GM12878 (cell line): ENCODE data around the gene PRSS36. TPM values are rescaled to one million over a fixed set of nuclear protein-coding genes. Genes with fewer than 3 reads are reported as not detected.

ENCODE experiments used
- ATAC-seq: fragments of 200-7000 bp; cut with Tn5 transposase; 3 replicates; pipeline ENCODE4 v1.9.1; 2020; ENCODE audit warnings: mild to moderate bottlenecking, moderate library complexity
- BruUV-seq: library from RNA; stranded (reverse); fragments of 400-500 nt; replicated peaks from 2 replicates; lab custom pipeline; 2021; lab: Mats Ljungman, UMichigan
- CTCF ChIA-PET: fragments of 300-600 bp; sonication (Branson Sonifier 250); formaldehyde crosslinking; extraction: SDS; loops from one replicate; lab custom pipeline; 2021; ENCODE audit warnings: inconsistent platforms; lab: Yijun Ruan, JAX
- POLR2A ChIA-PET: fragments of 350-600 bp; formaldehyde crosslinking; extraction: SDS; loops from one replicate; lab custom pipeline; 2021; ENCODE audit warnings: inconsistent platforms; lab: Charles Lee
- RAD21 ChIA-PET: fragments of 300-600 bp; sonication (Branson Sonifier 250); formaldehyde crosslinking; loops from one replicate; lab custom pipeline; 2023; ENCODE audit warnings: antibody characterized with exemption; ENCODE audit not compliant: unreplicated experiment; lab: Charles Lee
- SMC1A ChIA-PET: fragments of 300-600 bp; sonication (Branson Sonifier 250); formaldehyde crosslinking; loops from one replicate; lab custom pipeline; 2023; ENCODE audit not compliant: unreplicated experiment, uncharacterized antibody; lab: Charles Lee
- DNase-seq: peaks from one replicate; pipeline ENCODE4 v3.0.0-alpha.2; 2011; ENCODE audit warnings: low read depth, low spot score
- FAIRE-seq: peaks from 3 replicates; lab custom pipeline; 2011; peaks lifted over from hg19 to GRCh38; lab: Jason Lieb, UNC
- H2AFZ ChIP-seq: 2 replicates; pipeline ENCODE4 v1.6.0; 2011; ENCODE audit warnings: low read depth, low read length, control low read depth; ENCODE audit not compliant: control insufficient read depth
- H3K27ac ChIP-seq: 2 replicates; pipeline ENCODE4 v1.5.1; 2011; ENCODE audit warnings: control low read depth; ENCODE audit not compliant: control insufficient read depth, insufficient read depth
- H3K27me3 ChIP-seq, 2 experiments: replicated peaks in 1 of 2; 2 replicates each; pipeline versions ENCODE4 v1.6.0 to v1.6.1; 2011; ENCODE audit warnings: low read length in 1 of 2; ENCODE audit not compliant: control insufficient read depth in 2 of 2, insufficient read depth in 2 of 2
- H3K36me3 ChIP-seq, 2 experiments: 2 replicates each; pipeline ENCODE4 v1.5.1; 2011; ENCODE audit warnings: low read length in 1 of 2; ENCODE audit not compliant: control insufficient read depth in 2 of 2, insufficient read depth in 2 of 2
- H3K4me1 ChIP-seq: 2 replicates; pipeline ENCODE4 v1.6.1; 2011; ENCODE audit warnings: mild to moderate bottlenecking, low read length, moderate library complexity, mixed read lengths; ENCODE audit not compliant: control insufficient read depth, insufficient read depth
- H3K4me2 ChIP-seq: 2 replicates; pipeline ENCODE4 v1.6.0; 2011; ENCODE audit warnings: control low read depth; ENCODE audit not compliant: control insufficient read depth, insufficient read depth
- H3K4me3 ChIP-seq: fragments of 200-600 bp; sonication (generic); 2 replicates; pipeline ENCODE4 v1.5.1; 2016
- H3K79me2 ChIP-seq: 2 replicates; pipeline ENCODE4 v1.6.0; 2011; ENCODE audit warnings: low read length; ENCODE audit not compliant: control insufficient read depth, insufficient read depth
- H3K9ac ChIP-seq: 2 replicates; pipeline ENCODE4 v1.8.0; 2011; ENCODE audit warnings: low read length, control low read depth, mixed read lengths; ENCODE audit not compliant: control insufficient read depth, insufficient read depth
- H3K9me3 ChIP-seq: replicated peaks from 3 replicates; pipeline ENCODE4 v1.5.1; 2011; ENCODE audit warnings: mild to moderate bottlenecking, low read length; ENCODE audit not compliant: control insufficient read depth, insufficient read depth
- H4K20me1 ChIP-seq: 2 replicates; pipeline ENCODE4 v1.6.0; 2011; ENCODE audit not compliant: control insufficient read depth, insufficient read depth
- ATF2 ChIP-seq: IDR thresholded peaks from 2 replicates; pipeline ENCODE4 v1.6.1; 2012; ENCODE audit warnings: low read length, inconsistent platforms
- EZH2 ChIP-seq: IDR thresholded peaks from 2 replicates; pipeline ENCODE4 v1.6.1; 2012; ENCODE audit warnings: low read depth, mild to moderate bottlenecking, control low read depth, inconsistent platforms, low read length, borderline replicate concordance; ENCODE audit not compliant: control insufficient read depth
- NBN ChIP-seq: fragments of 450-650 bp; IDR thresholded peaks from 2 replicates; pipeline ENCODE4 v1.6.1; 2016
- NKRF ChIP-seq: fragments of 450-650 bp; conservative IDR thresholded peaks from 2 replicates; pipeline ENCODE4 v1.6.1; 2017; ENCODE audit warnings: mild to moderate bottlenecking, moderate library complexity
- RELA ChIP-seq: fragments of 450-650 bp; IDR thresholded peaks from 2 replicates; pipeline ENCODE4 v1.8.0; 2014; ENCODE audit warnings: borderline replicate concordance; ENCODE audit not compliant: partially characterized antibody
- SRF ChIP-seq, 2 experiments: IDR thresholded peaks; 2 replicates each; pipeline ENCODE4 v1.6.1; 2011; ENCODE audit warnings: low read depth in 2 of 2, low read length in 2 of 2, mild to moderate bottlenecking in 1 of 2, moderate library complexity in 1 of 2
- WGBS: methylation state at CpG from one replicate; pipeline ENCODE4 v1.1.6; 2016; ENCODE audit warnings: low lambda C conversion rate; ENCODE audit not compliant: insufficient replicate concordance, insufficient coverage; ENCODE audit errors: missing lambda C conversion rate; 5-methylcytosine and 5-hydroxymethylcytosine counted together
- in situ Hi-C: fragments of 300-500 bp; cut with MboI; formaldehyde crosslinking; loops from 9 replicates; pipeline ENCODE4 v1.14.3; 2018; ENCODE audit warnings: mixed read lengths
- intact Hi-C: fragments of 100-400 bp; cut with micrococcal nuclease; formaldehyde crosslinking; loops from one replicate; pipeline ENCODE4 v1.14.2; 2022; ENCODE audit not compliant: unreplicated experiment
- polyA plus RNA-seq, 11 experiments: library from polyadenylated mRNA; depleted of rRNA in 4 of 11; unstranded in 6 of 11; stranded (reverse) in 5 of 11; fragments of >200 nt; fragmentation: Nextera tagmentation in 4 of 11; fragmentation: Illumina TruSeq in 1 of 11; extraction: Ambion mirVana in 4 of 11; extraction: Trizol in 1 of 11; gene quantifications; 1 replicate in 1 of 11; 2 replicates in 10 of 11; pipeline versions ENCODE4 v1.2.1 to v1.2.3, GENCODE V29; 2011 to 2016; ENCODE audit warnings: inconsistent platforms in 2 of 11, missing spikeins in 2 of 11, low read depth in 1 of 11
- total RNA-seq, 4 experiments: library from RNA; depleted of rRNA in 3 of 4; stranded (reverse); fragments of >200 nt in 3 of 4; fragmentation: Illumina TruSeq in 1 of 4; extraction: Trizol in 1 of 4; gene quantifications; 2 replicates each; pipeline versions ENCODE4 v1.2.1 to v1.2.3, GENCODE V29; 2013 to 2021
- TF ChIP-seq, protein P1 (sequence below): fragments of 450-650 bp; IDR thresholded peaks from 2 replicates; pipeline ENCODE4 v1.6.1; 2017; ENCODE audit warnings: mild to moderate bottlenecking, moderate library complexity

Gene PRSS36
- total and polyA plus RNA-seq, 10 of the 15 experiments (the other 5 are each of a cell fraction or from before 2014, with no cell fraction given), result 0.11 to 1.1 (median 0.17) TPM; not detected in 3

DNA sequence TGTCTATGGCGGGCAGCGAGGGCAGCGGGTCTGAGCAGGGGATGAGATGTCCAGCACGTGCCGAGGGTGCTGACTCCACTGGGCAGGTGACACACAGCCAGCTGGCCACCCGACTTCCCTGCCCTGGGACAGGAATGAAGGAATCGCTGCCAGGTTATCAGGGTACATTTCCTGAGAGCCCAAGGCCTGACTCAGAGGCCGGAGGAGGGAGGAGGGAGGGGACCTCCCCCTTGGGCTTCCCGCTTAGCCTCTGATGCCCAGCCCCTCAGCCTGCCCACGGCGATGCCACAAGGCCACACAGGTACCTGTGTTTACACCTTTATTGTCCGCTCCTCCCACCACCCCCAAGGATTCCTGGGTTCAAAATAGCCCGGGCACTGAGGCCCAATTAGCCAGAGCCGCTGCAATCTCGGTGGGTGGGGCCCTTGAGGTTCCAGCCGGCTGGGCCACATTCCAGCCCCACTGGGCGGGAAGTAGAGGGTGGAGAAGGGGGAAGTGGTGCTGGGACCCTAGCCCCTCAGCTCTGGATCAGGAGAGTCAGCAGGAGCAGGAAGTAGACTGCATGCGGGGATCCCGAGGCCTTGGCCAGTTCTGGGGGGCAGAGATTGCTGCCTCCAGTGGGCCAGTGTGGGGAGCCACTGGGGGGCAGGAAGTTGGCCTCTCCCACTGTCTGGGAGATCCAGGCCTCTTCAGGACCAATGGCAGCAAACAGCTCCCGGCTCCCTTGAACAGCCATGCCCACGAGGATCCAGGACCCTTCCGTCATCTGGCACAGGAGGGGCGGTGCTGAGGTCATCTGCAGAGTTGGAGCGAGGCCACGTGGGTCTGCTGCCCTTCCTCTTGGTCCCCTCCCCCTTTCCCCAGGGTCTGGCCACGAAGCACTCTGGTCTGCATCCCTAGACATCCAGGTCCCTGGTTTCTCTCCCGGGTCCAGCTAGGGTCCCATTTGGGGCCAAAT lies 11.0 kb downstream of the PRSS36 start:
- H3K4me2 ChIP-seq, result no peak overlapping the region
- SMC1A ChIA-PET, result no interaction called here
- no peak overlapping the region for H3K9ac ChIP-seq
- H3K9me3 ChIP-seq, result no peaks in the 10 kb centered on the region
- RAD21 ChIA-PET, result no interaction called here
- H3K4me3 ChIP-seq, result no peak overlapping the region
- H3K27ac ChIP-seq, result no peak overlapping the region
- no peak for DNase-seq
- POLR2A ChIA-PET, result interaction anchor here (0.7 kb wide), 1 partner anchor 144 kb away, joined by 6 read pairs; no protein-coding TSS in a partner anchor
- H2AFZ ChIP-seq, result no peak overlapping the region
- ATAC-seq, result no peak
- TF ChIP-seq EZH2 (no peak), NKRF (no peak), RELA (no peak), ATF2 (no peak), NBN (no peak), SRF (IDR thresholded peaks at IDR 0.05; ENCODE audit: low read depth in 2 of 2, low read length in 2 of 2) (no peak)
- TF ChIP-seq, protein P1, sequence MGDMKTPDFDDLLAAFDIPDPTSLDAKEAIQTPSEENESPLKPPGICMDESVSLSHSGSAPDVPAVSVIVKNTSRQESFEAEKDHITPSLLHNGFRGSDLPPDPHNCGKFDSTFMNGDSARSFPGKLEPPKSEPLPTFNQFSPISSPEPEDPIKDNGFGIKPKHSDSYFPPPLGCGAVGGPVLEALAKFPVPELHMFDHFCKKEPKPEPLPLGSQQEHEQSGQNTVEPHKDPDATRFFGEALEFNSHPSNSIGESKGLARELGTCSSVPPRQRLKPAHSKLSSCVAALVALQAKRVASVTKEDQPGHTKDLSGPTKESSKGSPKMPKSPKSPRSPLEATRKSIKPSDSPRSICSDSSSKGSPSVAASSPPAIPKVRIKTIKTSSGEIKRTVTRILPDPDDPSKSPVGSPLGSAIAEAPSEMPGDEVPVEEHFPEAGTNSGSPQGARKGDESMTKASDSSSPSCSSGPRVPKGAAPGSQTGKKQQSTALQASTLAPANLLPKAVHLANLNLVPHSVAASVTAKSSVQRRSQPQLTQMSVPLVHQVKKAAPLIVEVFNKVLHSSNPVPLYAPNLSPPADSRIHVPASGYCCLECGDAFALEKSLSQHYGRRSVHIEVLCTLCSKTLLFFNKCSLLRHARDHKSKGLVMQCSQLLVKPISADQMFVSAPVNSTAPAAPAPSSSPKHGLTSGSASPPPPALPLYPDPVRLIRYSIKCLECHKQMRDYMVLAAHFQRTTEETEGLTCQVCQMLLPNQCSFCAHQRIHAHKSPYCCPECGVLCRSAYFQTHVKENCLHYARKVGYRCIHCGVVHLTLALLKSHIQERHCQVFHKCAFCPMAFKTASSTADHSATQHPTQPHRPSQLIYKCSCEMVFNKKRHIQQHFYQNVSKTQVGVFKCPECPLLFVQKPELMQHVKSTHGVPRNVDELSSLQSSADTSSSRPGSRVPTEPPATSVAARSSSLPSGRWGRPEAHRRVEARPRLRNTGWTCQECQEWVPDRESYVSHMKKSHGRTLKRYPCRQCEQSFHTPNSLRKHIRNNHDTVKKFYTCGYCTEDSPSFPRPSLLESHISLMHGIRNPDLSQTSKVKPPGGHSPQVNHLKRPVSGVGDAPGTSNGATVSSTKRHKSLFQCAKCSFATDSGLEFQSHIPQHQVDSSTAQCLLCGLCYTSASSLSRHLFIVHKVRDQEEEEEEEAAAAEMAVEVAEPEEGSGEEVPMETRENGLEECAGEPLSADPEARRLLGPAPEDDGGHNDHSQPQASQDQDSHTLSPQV, result no peak
- CTCF ChIA-PET, result interaction anchor here (1.2 kb wide), 1 partner anchor 185 kb away, joined by 3 read pairs; no protein-coding TSS in a partner anchor
- H4K20me1 ChIP-seq, result no peaks in the 10 kb centered on the region
- intact Hi-C loops (no loop called here), in situ Hi-C loops (no loop called here)
- no peaks in the 10 kb centered on the region for H3K79me2 ChIP-seq
- FAIRE-seq, result no peak
- peaks cover 9% of the 10 kb centered on the region for H3K4me1 ChIP-seq
- H3K36me3 ChIP-seq, result no peaks in the 10 kb centered on the region
- BruUV-seq, result no TSS peak
- no peaks in the 10 kb centered on the region for H3K27me3 ChIP-seq
- WGBS, result 55% methylated on average over 26 of the region's 27 CpGs
